Spleen (tissue), 11 donors: ENCODE results near the gene CUL7. TPM values are rescaled to one million over a fixed set of nuclear protein-coding genes. Genes with fewer than 3 reads are reported as not detected.

Source experiments
- DNase-seq: peaks from one replicate; pipeline ENCODE4 v3.0.0-alpha.2; 2020
- H3K27ac ChIP-seq, 8 donors: fragments of 200-600 bp; sonication (generic) in 7 of 8; 1 replicate in 4 of 8; 2 replicates in 4 of 8; pipeline versions ENCODE4 v1.5.0 to v1.8.0; 2016 to 2021; ENCODE audit warnings: inconsistent platforms in 4 of 8, mild to moderate bottlenecking in 4 of 8, moderate library complexity in 1 of 8
- H3K27me3 ChIP-seq, 7 donors: fragments of 200-600 bp; sonication (generic) in 6 of 7; replicated peaks in 1 of 7; 1 replicate in 4 of 7; 2 replicates in 3 of 7; pipeline versions ENCODE4 v1.5.0 to v1.8.0; 2016 to 2021; ENCODE audit warnings: inconsistent platforms in 3 of 7, mild to moderate bottlenecking in 1 of 7
- H3K36me3 ChIP-seq, 6 donors: fragments of 200-600 bp; sonication (generic) in 5 of 6; 1 replicate in 4 of 6; 2 replicates in 2 of 6; pipeline versions ENCODE4 v1.5.0 to v1.8.0; 2016 to 2021; ENCODE audit warnings: inconsistent platforms in 2 of 6
- H3K4me1 ChIP-seq, 6 donors: fragments of 200-600 bp; sonication (generic) in 5 of 6; 1 replicate in 3 of 6; 2 replicates in 3 of 6; pipeline versions ENCODE4 v1.5.0 to v1.8.0; 2016 to 2021; ENCODE audit warnings: inconsistent platforms in 3 of 6
- H3K4me3 ChIP-seq, 8 donors: fragments of 200-600 bp; sonication (generic) in 7 of 8; 1 replicate in 4 of 8; 2 replicates in 4 of 8; pipeline versions ENCODE4 v1.5.0 to v1.8.0; 2016 to 2021; ENCODE audit warnings: inconsistent platforms in 4 of 8, mild to moderate bottlenecking in 4 of 8, moderate library complexity in 2 of 8
- H3K9me3 ChIP-seq, 8 donors: fragments of 200-600 bp; sonication (generic) in 7 of 8; 1 replicate in 4 of 8; 2 replicates in 4 of 8; pipeline versions ENCODE4 v1.5.0 to v1.8.0; 2016 to 2021; ENCODE audit warnings: inconsistent platforms in 4 of 8
- CTCF ChIP-seq, 11 experiments: fragments of 200-600 bp in 7 of 11; fragments of 450-650 bp in 4 of 11; sonication (generic) in 4 of 11; IDR thresholded peaks in 8 of 11; conservative IDR thresholded peaks in 3 of 11; 1 replicate in 7 of 11; 2 replicates in 4 of 11; pipeline versions ENCODE4 v1.4.0 to v1.8.0; 2016 to 2021; ENCODE audit warnings: antibody characterized with exemption in 11 of 11, inconsistent platforms in 4 of 11, mild to moderate bottlenecking in 1 of 11
- POLR2A ChIP-seq, 3 donors: fragments of 450-650 bp; IDR thresholded peaks; one replicate each; pipeline ENCODE4 v1.5.1; 2017; ENCODE audit warnings: antibody characterized with exemption in 3 of 3, mild to moderate bottlenecking in 1 of 3
- POLR2AphosphoS5 ChIP-seq, 3 donors: sonication (generic); formaldehyde crosslinking; IDR thresholded peaks; one replicate each; pipeline ENCODE4 v1.5.1; 2017; ENCODE audit warnings: antibody characterized with exemption in 3 of 3
- WGBS, 5 donors: extraction: QIAGEN DNeasy Blood & Tissue Kit in 3 of 5; methylation state at CpG; one replicate each; pipeline versions ENCODE4 v1.1.5 to v1.1.7; 2013 to 2018; 5-methylcytosine and 5-hydroxymethylcytosine counted together
- intact Hi-C: fragments of 100-400 bp; cut with DNase I; formaldehyde crosslinking; loops from one replicate; pipeline ENCODE4 v1.15.0; 2023; ENCODE audit warnings: low total_unique reads
- polyA plus RNA-seq, 3 donors: library from polyadenylated mRNA; stranded (reverse); fragments of 200-250 nt; gene quantifications; one replicate each; pipeline ENCODE4 v1.2.1, GENCODE V29; 2013
- total RNA-seq, 7 donors: library from RNA; depleted of rRNA in 3 of 7; stranded (reverse); fragments of >200 nt in 3 of 7; fragmentation: NEBNext Ultra II Directional in 4 of 7; extraction: Animal tissue kit (Norgen Biotek cat#: 25700) in 4 of 7; gene quantifications; one replicate each; pipeline versions ENCODE4 v1.1.0 to v1.2.1, GENCODE V29; 2016 to 2021
- donor health status: healthy with polysubstance abuse.
- donor health status: DM: no; HTN: no; CAD: no; lungs with moderate emphysema.
- donor health status: DM: no; HTN: no; CAD: no.
- donor health status: Bipolar disorder and iron deficiency.
- donor health status: healthy.
- donor health status: DM: no; HTN: no; CAD: no.
- donor health status: DM: yes; HTN: yes; CAD: no.

CUL7 gene
- total and polyA plus RNA-seq, 10 donors = 3.6 to 23.1 (median 13.7) TPM

- intact Hi-C loops = no loop called here
Measured at GRCh38 chr6:43037197-43037596, 16.5 kb downstream of the CUL7 start.

GRCh38 chr6:43036712-43037111, 16.9 kb downstream of the CUL7 start:
- whole genome bisulfite sequencing, 5 donors = 92 to 96% (median 94%) methylated on average over 9 of the region's 9 CpGs
- H3K36me3 ChIP-seq = peaks cover 0 to 100% (median 73%) of the 10 kb centered on the region in 6 donors
- H3K27ac ChIP-seq = no peak overlapping the region
- TF ChIP-seq POLR2AphosphoS5 (IDR thresholded peaks at IDR 0.05) = no peak
- no peak for TF ChIP-seq CTCF (IDR thresholded peaks at IDR 0.05 in 8 of 11, conservative IDR thresholded peaks at IDR 0.05 in 3 of 11)
- no peak for TF ChIP-seq POLR2A (IDR thresholded peaks at IDR 0.05)
- intact Hi-C loops = no loop called here
- no peaks in the 10 kb centered on the region for H3K4me1 ChIP-seq
- H3K4me3 ChIP-seq = no peak overlapping the region
- H3K27me3 ChIP-seq = no peaks in the 10 kb centered on the region
- no peak for DNase-seq
- no peaks in the 10 kb centered on the region for H3K9me3 ChIP-seq

More at GRCh38 chr6:43037197-43037596, 16.5 kb downstream of the CUL7 start:
- Histone ChIP-seq H3K27ac (no peak overlapping the region), H3K36me3 (peaks cover 0 to 98% (median 74%) of the 10 kb centered on the region in 6 donors), H3K4me1 (no peaks in the 10 kb centered on the region), H3K27me3 (no peaks in the 10 kb centered on the region), H3K9me3 (no peaks in the 10 kb centered on the region), H3K4me3 (no peak overlapping the region)
- WGBS, 5 donors = 84 to 94% (median 90%) methylated on average over 4 to 5 of the region's 5 CpGs
- DNase-seq = no peak
- TF ChIP-seq CTCF (IDR thresholded peaks at IDR 0.05 in 8 of 11, conservative IDR thresholded peaks at IDR 0.05 in 3 of 11) = no peak
- TF ChIP-seq POLR2A (IDR thresholded peaks at IDR 0.05) = no peak
- TF ChIP-seq POLR2AphosphoS5 (IDR thresholded peaks at IDR 0.05) = no peak

GRCh38 chr6:43035495-43036194, 18.0 kb downstream of the CUL7 start:
- H3K27ac ChIP-seq = no peak overlapping the region
- peaks cover 0 to 100% (median 74%) of the 10 kb centered on the region in 6 donors for H3K36me3 ChIP-seq
- no peaks in the 10 kb centered on the region for H3K4me1 ChIP-seq
- intact Hi-C loops = no loop called here
- 84 to 98% (median 89%) methylated on average over 4 of the region's 4 CpGs for WGBS, 5 donors
- no peaks in the 10 kb centered on the region for H3K9me3 ChIP-seq
- no peak overlapping the region for H3K4me3 ChIP-seq
- DNase-seq = no peak
- TF ChIP-seq CTCF (IDR thresholded peaks at IDR 0.05 in 8 of 11, conservative IDR thresholded peaks at IDR 0.05 in 3 of 11) (no peak), POLR2A (IDR thresholded peaks at IDR 0.05) (no peak), POLR2AphosphoS5 (IDR thresholded peaks at IDR 0.05) (peak in 2 of 3 donors; percentile 22 to 28)
- H3K27me3 ChIP-seq = no peaks in the 10 kb centered on the region

- no peak overlapping the region for H3K4me3 ChIP-seq
- intact Hi-C loops = no loop called here
- DNase-seq = no peak
- peaks cover 0 to 100% (median 78%) of the 10 kb centered on the region in 6 donors for H3K36me3 ChIP-seq
- no peak overlapping the region for H3K27ac ChIP-seq
- no peaks in the 10 kb centered on the region for H3K27me3 ChIP-seq
- no peaks in the 10 kb centered on the region for H3K9me3 ChIP-seq
- 84 to 92% (median 92%) methylated on average over 2 of the region's 2 CpGs for WGBS, 5 donors
- TF ChIP-seq POLR2A (IDR thresholded peaks at IDR 0.05) (no peak), CTCF (IDR thresholded peaks at IDR 0.05 in 8 of 11, conservative IDR thresholded peaks at IDR 0.05 in 3 of 11) (no peak), POLR2AphosphoS5 (IDR thresholded peaks at IDR 0.05) (peak in 1 of 3 donors; percentile 11)
- H3K4me1 ChIP-seq = no peaks in the 10 kb centered on the region
Measured at GRCh38 chr6:43034190-43034525, 19.5 kb downstream of the CUL7 start.
